Right hindlimb (tissue), 1 donor: ENCODE measurements around the gene NBPF10.
"Not testable (repeated sequence)": the region's sequence is repeated elsewhere in the genome, so short reads cannot be mapped to it uniquely, and the experiment has no call there.

ENCODE experiments used
- DNase-seq: peaks from one replicate; pipeline ENCODE4 v3.0.0-alpha.2; 2018

The NBPF10 gene

GRCh38 chr1:146144465-146144864 lies at the start of gene NBPF10:
Gene NBPF10, minus strand, starts transcription at chr1:146144804. Its CDS starts 35 bp downstream, at chr1:146144769.
- DNase-seq: not testable (repeated sequence)

GRCh38 chr1:146174531-146174930 lies 29.9 kb upstream of the NBPF10 start:
- not testable (repeated sequence) for DNase-seq

GRCh38 chr1:146167740-146168139 lies 23.1 kb upstream of the NBPF10 start:
- not testable (repeated sequence) for DNase-seq

DNA sequence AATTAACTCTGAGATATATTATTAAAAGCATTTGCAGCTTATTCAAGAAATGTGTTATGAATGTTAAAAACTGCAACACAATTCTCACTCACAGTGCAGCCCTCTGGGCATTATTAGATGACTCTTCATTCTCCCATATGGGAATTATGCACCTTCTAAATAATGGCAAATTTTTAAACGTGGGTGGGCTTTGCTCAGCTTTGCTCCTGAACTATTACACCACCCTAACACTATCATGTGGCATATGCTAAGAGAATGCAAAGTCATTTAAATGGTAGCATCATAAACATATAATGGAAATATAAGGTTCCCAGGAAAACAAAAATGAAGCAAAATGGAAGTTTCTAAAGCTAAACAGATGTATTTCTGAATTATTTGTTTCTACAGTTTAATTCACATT lies 22.7 kb upstream of the NBPF10 start:
- DNase-seq: not testable (repeated sequence)
